Measurements from ENCODE around the gene KLRF1.

Gene KLRF1

DNA sequence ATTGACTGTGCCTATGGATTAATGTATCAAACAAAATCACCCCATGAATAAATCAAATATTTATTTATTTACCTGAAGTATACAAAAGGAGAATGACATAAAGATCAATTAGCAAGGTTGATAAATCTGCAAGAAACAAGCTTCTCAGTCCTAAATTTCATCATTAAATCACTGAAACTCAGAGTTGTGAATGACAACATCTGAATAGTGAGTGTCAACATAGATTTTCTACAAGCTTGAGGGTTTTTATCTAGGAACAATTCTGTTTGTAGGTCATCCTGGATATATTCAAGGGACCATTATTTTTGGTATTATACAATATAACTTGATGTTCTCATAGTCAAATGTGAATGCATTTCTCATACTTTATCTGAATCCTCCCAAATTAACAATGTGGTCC lies 17.4 kb upstream of the KLRF1 start:
- DNase-seq, result no peak

DNA sequence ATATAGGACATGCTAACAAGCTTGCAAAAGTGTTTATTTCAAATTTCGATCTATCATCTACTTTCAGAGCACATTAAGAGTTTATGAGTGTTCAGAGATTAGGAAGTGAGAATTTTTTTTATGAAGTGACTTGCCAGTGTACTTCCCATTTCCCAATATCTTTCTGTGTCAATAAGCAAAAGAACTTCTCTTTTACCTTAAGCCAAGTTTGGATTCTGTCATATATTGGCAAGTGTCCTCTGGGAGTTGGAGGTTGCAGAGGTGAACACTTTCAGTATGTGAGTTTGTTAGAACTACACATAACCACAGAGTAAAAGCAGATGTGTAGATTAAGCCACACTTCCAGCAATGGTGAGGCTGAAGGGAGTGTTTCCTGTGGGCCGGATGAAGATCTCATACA lies 16.6 kb upstream of the KLRF1 start:
- DNase-seq, result no peak

- DNase-seq, result no peak
Measured at GRCh38 chr12:9811621-9812020, 15.7 kb upstream of the KLRF1 start.

DNA sequence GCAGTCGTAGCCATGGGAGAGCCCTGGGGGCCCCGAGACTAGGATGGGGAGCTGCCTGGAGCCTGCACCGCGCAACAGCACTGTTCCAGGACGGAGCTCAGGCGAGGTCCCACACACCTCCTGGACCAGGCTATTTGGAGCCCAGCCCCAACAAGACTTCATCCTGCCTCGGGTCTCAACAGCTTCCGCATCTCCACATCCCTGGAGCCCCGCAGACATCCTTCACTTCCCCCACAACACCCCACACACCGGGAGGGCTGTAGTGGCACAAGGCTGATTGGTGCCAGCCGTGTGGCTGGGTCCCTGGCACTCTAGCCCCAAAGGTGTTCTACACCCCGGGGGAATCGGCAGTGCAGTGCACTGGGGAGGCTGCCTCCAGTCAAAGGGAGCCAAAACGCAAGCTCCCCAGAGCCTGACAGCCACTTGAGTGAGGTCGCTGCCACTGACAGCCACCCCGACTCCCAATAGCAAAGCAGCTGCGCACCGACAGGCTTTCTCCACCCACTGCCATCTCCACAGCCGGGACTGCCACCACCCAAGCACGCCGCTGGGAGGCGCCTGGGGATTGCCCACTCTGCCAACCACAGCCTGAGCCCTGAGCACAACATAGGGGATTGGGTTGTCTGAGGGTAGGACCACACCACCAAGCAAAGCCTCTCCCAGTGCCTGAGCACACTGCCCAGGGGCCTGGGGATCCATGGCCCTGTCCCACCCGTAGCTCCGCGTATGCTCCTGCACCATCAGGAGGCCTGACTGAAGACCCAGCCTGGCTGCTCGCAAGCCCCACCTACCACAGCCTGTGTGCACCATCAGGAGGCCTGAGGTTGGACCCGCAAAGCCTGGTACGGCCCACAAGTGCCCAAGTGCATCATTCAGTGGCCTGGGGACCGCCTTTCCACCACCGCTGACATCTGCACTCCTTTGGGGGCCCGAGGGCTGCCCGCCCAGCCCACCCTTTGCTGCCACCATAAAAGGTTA lies 13.2 kb upstream of the KLRF1 start:
- no peak for DNase-seq

- DNase-seq, result no peak
Measured at GRCh38 chr12:9820281-9820930, 6.9 kb upstream of the KLRF1 start.

GRCh38 chr12:9829483-9829882 lies 2.2 kb downstream of the KLRF1 start:
- no peak for DNase-seq

- DNase-seq, result no peak
Measured at GRCh38 chr12:9829982-9830381, 2.7 kb downstream of the KLRF1 start.

DNA sequence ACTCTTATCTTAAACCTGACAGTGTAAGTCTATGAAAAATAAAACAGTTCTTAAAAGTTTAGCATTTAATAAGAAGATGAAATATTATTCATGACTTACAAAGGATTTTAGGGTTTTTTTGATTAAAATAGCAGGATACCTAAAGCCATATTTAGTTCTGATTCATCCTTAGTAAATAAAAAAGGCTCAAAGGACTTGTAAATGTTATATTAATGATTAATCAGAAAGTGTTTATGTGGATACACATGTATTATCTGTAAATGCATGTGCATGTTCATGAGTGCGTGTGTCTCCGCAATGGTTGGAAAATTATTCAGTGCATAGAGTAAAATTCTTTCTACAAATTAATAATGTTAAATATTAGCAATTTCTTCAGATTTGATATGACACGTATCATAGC lies 4.4 kb downstream of the KLRF1 start:
- DNase-seq, result no peak

DNA sequence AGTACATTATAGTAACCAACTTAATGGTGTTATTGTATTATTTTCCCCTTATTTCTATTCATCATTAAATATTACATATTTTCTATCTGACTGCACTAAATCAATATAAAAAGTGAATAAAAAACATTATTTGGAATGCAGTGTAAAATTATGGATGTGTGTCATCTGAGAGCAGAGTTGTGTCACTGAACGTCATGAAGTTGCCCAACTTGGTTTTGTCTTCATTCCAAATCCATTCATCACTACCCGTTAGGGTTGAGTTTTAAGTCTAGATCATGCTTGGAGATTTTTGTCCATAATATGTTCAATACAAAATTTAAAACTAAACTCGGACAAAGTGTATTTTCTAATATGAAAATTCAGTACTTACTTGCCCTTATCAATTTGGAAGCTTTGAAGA lies 16.1 kb downstream of the KLRF1 start:
- DNase-seq, result no peak

DNA sequence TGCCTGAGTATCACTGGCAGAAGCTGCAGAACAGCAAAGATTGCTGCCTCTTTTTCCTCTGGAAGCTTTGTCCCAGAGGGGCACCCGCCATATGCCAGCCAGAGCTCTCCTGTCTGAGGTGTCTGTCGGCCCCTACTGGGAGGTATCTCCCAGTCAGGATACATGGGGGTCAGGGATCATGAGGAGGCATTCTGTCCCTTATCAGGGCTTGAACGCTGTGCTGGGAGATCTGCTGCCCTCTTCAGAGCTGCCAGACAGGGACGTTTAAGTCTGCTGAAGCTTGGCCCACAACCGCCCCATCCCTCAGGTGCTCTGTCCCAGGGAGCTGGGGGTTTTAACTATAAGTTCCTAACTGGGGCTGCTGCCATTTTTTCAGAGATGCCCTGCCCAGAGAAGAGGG lies 21.6 kb downstream of the KLRF1 start:
- no peak for DNase-seq

DNA sequence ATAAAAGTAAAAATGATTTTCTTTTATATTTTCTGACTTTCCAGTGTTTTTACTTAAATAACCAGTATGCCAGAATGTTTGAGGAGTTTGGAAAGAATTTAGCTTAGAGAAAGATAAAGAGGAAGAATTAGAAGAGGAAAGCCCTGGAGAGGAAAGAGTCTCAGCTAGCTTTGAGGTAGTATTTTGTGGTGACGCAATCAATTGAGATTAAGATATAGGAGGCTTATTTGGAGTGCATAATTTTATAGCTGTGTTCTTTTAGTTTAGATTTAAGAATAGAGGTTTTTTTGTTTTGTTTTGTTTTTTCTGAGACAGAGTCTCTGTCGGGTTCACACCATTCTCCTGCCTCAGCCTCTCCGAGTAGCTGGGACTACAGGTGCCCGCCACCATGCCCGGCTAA lies 23.8 kb downstream of the KLRF1 start:
- no peak for DNase-seq

GRCh38 chr12:9851927-9852326 lies 24.6 kb downstream of the KLRF1 start:
- DNase-seq, result no peak

DNA sequence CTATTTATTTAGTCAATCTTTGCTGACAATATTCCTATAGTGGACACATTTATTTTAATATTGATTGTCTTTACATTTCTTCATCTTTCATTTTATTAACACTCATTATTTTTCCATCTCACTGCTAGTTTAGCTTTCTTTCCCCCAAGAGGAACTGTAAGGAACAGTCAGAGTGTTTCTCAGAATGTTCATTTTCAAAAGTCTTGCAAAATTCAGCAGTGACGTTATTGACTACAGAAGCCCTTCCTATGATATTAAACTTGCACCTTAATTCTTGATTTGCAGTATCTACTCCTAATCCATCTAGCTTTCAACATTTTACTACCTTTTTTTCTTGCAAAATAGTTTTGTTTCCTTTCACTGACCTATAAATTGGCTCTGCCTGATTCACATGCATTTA lies 28.9 kb downstream of the KLRF1 start:
- DNase-seq, result no peak

- no peak for DNase-seq
Measured at GRCh38 chr12:9856894-9857293, 29.6 kb downstream of the KLRF1 start.

- no peak for DNase-seq
Measured at GRCh38 chr12:9858135-9858534, 30.9 kb downstream of the KLRF1 start.

DNA sequence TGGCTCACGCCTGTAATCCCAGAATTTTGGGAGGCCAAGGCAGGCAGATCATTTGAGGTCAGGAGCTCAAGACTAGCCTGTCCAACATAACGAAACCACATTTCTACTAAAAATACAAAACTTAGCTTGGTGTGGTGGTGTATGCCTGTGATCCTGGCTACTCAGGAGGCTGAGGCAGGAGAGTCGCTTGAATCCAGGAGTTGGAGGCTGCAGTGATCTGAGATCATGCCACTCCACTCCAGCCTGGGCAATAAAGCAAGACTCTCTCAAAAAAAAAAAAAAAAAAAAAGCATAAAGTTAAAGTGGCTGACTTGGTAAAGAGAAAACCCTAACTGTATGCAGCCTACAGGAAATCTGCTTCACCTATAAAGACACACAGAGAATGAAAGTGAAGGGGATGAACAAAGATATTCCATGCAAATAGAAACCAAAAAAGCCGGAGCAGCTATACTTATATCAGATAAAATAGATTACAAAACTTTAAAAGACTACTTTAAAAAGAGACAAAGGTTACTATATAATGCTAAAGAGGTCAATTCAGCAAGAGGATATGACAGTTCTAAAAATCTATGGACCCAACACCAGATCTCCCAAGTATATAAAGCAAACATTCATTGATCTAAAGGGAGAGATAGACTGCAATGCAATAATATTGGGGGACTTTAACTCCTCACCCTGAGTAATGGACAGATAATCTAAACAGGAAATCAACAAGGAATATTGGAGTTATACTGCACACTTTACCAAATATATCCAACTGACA lies 37.8 kb downstream of the KLRF1 start:
- no peak for DNase-seq

DNA sequence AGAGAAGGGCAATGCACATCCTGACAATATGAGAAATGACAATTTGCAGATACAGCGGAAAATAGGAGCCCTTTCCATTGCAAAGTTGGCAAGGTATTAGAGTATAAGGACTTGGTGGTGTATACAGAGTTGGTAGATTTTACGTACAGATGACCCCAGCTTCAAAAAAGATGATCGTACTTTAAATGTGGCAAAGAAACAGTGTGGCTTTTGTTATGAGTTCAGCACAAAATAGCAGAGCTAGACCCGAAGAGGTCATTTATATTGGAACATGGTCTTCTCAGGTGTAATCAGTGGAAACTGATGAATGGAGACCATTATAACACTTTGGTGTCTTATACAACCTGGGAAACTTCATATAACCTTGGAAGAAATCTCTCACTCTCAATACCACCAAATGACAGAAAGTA lies 39.6 kb downstream of the KLRF1 start:
- no peak for DNase-seq

DNA sequence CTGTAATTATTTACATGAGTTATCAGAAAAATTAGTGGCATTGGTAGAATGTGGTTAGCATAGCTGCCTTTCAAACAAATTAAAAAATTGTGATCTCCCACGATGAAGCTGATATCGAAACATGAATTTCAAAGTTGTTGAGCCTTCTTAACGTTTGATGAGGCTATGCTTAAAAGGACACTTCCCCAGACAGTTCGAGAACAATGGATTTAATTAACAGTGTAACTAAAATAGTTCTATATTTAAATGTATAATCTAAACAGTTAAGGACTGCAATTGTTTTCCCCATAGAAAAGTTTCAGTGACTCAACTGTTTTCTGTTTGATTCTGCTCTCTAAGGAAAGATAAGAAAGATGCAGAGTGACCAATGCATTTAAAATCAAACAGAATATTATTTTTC lies 40.2 kb downstream of the KLRF1 start:
- DNase-seq, result no peak

GRCh38 chr12:9868311-9868801 lies 41.1 kb downstream of the KLRF1 start:
- DNase-seq, result no peak

- DNase-seq, result no peak
Measured at GRCh38 chr12:9868951-9869306, 41.6 kb downstream of the KLRF1 start.

GRCh38 chr12:9869307-9870161 lies 42.3 kb downstream of the KLRF1 start, which contains the start of gene CLEC2B:
TSS of gene CLEC2B (minus strand) at chr12:9869354.
- DNase-seq, result no peak

DNA sequence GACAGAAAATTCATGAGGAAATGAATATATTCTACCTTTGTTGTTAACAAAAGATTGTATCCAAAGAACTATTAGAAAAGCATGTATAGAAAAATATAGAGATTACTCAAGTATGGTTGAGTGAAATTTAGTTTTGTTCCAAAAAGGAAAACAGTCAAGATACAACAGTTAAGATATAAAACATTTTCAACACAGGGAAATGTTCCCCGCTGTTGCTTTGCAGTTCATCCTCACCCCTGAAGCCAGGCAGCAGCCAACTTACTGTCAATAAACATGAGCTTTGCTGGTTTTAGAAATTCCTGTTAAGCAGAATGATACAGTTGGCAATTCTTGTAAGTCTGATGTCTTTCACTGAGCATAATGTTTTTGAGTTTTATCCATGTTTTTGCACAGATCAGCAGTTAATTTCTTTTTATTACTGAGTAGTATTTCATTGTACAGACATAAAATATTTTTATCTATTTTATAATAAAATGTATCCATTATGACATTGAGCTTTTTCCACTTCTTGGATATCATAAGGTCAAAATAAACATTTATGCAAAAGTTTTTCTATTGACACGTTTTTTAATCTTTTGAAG lies 43.1 kb downstream of the KLRF1 start:
- no peak for DNase-seq
